Nephron (organoid): ENCODE measurements around the gene LRRC26.

ENCODE experiments used
- H3K27ac Mint-ChIP-seq, 3 experiments: 2 replicates each; pipeline ENCODE4 v1.8.0; 2020; ENCODE audit warnings: mixed read lengths in 3 of 3, mild to moderate bottlenecking in 2 of 3, moderate library complexity in 1 of 3
- H3K27me3 Mint-ChIP-seq: 2 replicates; pipeline ENCODE4 v1.8.0; 2021; ENCODE audit warnings: low read depth, mild to moderate bottlenecking, moderate library complexity, mixed read lengths
- H3K36me3 Mint-ChIP-seq: 2 replicates; pipeline ENCODE4 v1.8.0; 2020; ENCODE audit warnings: low read depth, mixed read lengths
- H3K4me1 Mint-ChIP-seq: 2 replicates; pipeline ENCODE4 v1.8.0; 2020; ENCODE audit warnings: mixed read lengths
- H3K4me3 Mint-ChIP-seq, 3 experiments: 2 replicates each; pipeline ENCODE4 v1.8.0; 2020; ENCODE audit warnings: mild to moderate bottlenecking in 3 of 3, mixed read lengths in 3 of 3, moderate library complexity in 2 of 3
- H3K9me3 Mint-ChIP-seq: 2 replicates; pipeline ENCODE4 v1.8.0; 2020; ENCODE audit warnings: mixed read lengths
- CTCF ChIP-seq, 3 experiments: fragments of 200-600 bp; sonication (generic); IDR thresholded peaks; one replicate each; pipeline ENCODE4 v1.5.0; 2021; ENCODE audit warnings: antibody characterized with exemption in 3 of 3; ENCODE audit not compliant: unreplicated experiment in 3 of 3

LRRC26 gene

DNA sequence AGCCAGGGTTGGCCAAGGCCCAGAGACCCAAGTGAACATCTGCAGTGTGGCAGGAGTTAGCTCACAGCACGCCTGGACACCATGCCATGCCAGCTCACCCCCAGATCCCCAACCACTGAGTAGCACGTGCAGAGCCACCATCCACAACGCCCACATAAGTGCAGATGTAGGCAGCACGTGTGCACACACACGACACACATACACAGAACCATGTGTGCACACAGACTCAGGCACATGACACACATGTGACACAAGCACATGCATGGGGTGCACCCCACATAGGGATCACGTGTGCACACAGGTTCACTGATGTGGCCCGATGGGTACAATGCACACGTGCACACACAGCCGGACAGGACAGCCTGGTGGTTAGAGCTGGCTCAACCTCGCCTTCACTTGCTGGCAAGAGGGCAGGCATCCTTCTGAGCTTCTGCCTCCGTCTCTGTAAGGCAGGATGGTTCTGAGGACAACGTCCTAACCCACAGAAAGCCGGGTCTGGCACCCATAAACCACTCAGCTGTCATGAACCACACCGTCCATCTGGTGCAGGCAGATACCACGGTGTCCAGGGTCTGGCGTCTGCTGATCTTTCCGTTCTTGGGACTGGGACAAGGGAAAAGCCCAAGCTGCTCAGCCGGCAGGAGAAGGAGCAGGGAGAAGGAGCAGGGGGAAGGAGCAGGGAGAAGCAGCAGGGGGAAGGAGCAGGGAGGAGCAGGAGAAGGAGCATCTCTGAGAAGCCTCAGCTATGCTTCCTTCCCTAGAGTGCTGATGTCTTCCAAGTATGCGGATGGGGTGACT is 12.0 kb downstream of the LRRC26 start:
- peaks cover 79% of the 10 kb centered on the region for H3K27me3 Mint-ChIP-seq
- no peaks in the 10 kb centered on the region for H3K4me1 Mint-ChIP-seq
- no peak for TF ChIP-seq CTCF (IDR thresholded peaks at IDR 0.05; ENCODE audit: unreplicated experiment in 3 of 3)
- no peaks in the 10 kb centered on the region for H3K36me3 Mint-ChIP-seq
- no peaks in the 10 kb centered on the region for H3K9me3 Mint-ChIP-seq
- H3K27ac Mint-ChIP-seq = no peak overlapping the region
- H3K4me3 Mint-ChIP-seq = no peak overlapping the region

GRCh38 chr9:137156567-137157375 is 13.1 kb downstream of the LRRC26 start:
- Mint-ChIP-seq H3K4me3 (no peak overlapping the region), H3K27me3 (peaks cover 76% of the 10 kb centered on the region), H3K4me1 (no peaks in the 10 kb centered on the region), H3K27ac (no peak overlapping the region), H3K9me3 (no peaks in the 10 kb centered on the region), H3K36me3 (no peaks in the 10 kb centered on the region)
- no peak for TF ChIP-seq CTCF (IDR thresholded peaks at IDR 0.05; ENCODE audit: unreplicated experiment in 3 of 3)

DNA sequence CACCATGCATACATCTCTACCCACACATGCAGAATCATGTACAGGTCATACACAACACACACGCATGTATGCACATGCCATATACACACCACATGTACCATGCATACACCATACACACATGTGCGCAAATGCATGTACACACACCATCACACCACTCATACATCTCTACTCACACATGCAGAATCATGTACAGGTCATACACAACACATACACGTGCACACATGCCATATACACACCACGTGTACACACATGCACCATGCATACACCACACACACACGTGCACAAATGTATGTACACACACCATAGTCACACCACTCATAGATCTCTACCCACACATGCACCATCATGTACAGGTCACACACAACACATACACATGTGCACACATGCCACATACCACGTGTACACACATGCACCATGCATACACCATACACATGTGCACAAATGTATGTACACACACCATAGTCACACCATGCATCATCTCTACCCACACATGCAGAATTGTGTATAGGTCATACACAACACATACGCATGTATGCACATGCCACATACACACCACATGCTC is 16.9 kb downstream of the LRRC26 start:
- H3K4me1 Mint-ChIP-seq = no peaks in the 10 kb centered on the region
- no peak overlapping the region for H3K4me3 Mint-ChIP-seq
- H3K27ac Mint-ChIP-seq = no peak overlapping the region
- no peak for TF ChIP-seq CTCF (IDR thresholded peaks at IDR 0.05; ENCODE audit: unreplicated experiment in 3 of 3)
- peaks cover 69% of the 10 kb centered on the region for H3K27me3 Mint-ChIP-seq
- no peaks in the 10 kb centered on the region for H3K36me3 Mint-ChIP-seq
- no peaks in the 10 kb centered on the region for H3K9me3 Mint-ChIP-seq

DNA sequence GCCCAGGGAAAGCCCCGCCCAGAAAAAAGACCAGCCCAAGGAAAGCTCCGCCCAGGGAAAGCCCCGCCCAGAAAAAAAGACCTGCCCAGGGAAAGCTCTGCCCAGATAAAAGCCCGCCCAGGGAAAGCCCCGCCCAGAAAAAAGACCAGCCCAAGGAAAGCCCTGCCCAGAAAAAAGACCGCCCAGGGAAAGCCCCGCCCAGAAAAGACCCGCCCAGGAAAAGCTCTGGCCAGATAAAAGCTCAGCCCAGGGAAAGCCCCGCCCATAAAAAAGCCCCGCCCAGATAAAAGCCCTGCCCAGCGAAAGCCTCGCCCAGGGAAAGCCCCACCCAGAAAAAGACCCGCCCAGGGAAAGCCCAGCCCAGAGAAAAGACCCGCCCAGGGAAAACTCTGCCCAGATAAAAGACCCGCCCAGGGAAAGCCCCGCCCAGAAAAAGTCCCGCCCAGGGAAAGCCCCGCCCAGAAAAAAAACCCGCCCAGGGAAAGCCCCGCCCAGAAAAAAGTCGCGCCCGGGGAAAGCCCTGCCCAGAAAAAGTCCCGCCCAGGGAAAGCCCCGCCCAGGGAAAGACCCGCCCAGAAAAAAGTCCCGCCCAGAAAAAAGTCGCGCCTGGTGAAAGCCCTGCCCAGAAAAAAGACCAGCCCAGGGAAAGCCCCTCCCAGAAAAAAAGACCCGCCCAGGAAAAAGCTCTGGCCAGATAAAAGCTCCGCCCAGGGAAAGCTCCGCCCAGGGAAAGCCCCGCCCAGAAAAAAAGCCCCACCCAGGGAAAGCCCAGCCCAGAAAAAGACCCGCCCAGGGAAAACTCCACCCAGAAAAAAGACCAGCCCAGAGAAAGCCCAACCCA is 19.0 kb downstream of the LRRC26 start:
- no peak for TF ChIP-seq CTCF (IDR thresholded peaks at IDR 0.05; ENCODE audit: unreplicated experiment in 3 of 3)
- Mint-ChIP-seq H3K4me1 (no peaks in the 10 kb centered on the region), H3K36me3 (no peaks in the 10 kb centered on the region), H3K4me3 (no peak overlapping the region), H3K9me3 (no peaks in the 10 kb centered on the region), H3K27ac (no peak overlapping the region), H3K27me3 (peaks cover 59% of the 10 kb centered on the region)

DNA sequence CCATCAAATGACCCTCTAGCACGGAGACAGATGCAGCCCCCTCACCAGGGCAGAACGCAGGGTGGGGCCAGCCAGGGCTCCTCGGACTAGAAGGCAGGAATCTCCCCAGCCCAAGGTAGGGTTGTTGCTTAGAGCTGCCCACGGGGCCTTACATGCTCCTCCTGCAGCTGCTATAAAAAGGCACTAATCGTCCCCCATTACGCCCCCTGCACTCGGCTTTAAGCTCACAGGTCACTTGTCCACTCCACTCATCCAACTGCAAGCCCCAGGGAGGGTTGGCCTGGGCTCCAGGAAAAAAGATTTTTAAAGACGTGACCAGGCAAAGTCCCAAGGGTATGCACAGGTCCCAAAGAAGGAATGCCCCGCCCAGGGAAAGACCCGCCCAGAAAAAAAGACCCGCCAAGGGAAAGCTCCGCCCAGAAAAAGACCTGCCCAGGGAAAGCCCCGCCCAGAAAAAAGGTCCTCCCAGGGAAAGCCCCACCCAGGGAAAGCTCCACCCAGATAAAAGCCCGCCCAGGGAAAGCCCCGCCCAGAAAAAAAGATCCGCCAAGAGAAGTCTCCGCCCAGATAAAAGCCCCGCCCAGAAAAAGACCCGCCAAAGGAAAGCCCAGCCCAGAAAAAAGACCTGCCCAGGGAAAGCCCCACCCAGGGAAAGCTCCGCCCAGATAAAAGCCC is 19.8 kb downstream of the LRRC26 start:
- H3K36me3 Mint-ChIP-seq = no peaks in the 10 kb centered on the region
- H3K27me3 Mint-ChIP-seq = peaks cover 54% of the 10 kb centered on the region
- no peak overlapping the region for H3K4me3 Mint-ChIP-seq
- H3K27ac Mint-ChIP-seq = no peak overlapping the region
- no peak for TF ChIP-seq CTCF (IDR thresholded peaks at IDR 0.05; ENCODE audit: unreplicated experiment in 3 of 3)
- H3K4me1 Mint-ChIP-seq = no peaks in the 10 kb centered on the region
- H3K9me3 Mint-ChIP-seq = no peaks in the 10 kb centered on the region
